ENCODE data around the gene EFCAB12.

The EFCAB12 gene

GRCh38 chr3:129428376-129429079 is at the start of gene EFCAB12:
TSS of gene EFCAB12 (minus strand) at chr3:129428636. CDS start at chr3:129428488, 148 bp downstream.
- DNase-seq (ENCODE audit: low read depth in 2 of 3, low spot score in 2 of 3): peak; percentile 58 to 76 (median 62)

DNA sequence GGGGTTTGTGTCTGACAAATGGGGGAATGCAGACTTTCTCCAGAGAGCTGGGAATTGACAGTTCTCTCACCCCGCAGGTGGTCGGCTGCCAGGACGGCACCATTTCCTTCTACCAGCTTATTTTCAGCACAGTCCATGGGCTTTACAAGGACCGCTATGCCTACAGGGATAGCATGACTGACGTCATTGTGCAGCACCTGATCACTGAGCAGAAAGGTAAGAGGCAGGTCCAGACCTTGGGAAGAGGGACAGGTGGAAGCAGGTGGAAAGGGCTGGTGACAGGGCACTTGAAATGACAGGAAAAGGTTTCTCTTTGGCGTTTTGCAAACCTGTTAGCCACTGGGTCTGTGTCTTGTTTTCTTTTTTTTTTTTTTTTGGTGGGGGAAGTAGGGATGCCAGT is 48.1 kb upstream of the EFCAB12 start:
- no peak for DNase-seq (ENCODE audit: low read depth in 2 of 3, low spot score in 2 of 3)

- DNase-seq (ENCODE audit: low read depth in 2 of 3, low spot score in 2 of 3): no peak
Measured at GRCh38 chr3:129475863-129476262, 47.4 kb upstream of the EFCAB12 start.

GRCh38 chr3:129474984-129475804 is 46.8 kb upstream of the EFCAB12 start:
- no peak for DNase-seq (ENCODE audit: low read depth in 2 of 3, low spot score in 2 of 3)

- DNase-seq (ENCODE audit: low read depth in 2 of 3, low spot score in 2 of 3): no peak
Measured at GRCh38 chr3:129473769-129474152, 45.3 kb upstream of the EFCAB12 start.

DNA sequence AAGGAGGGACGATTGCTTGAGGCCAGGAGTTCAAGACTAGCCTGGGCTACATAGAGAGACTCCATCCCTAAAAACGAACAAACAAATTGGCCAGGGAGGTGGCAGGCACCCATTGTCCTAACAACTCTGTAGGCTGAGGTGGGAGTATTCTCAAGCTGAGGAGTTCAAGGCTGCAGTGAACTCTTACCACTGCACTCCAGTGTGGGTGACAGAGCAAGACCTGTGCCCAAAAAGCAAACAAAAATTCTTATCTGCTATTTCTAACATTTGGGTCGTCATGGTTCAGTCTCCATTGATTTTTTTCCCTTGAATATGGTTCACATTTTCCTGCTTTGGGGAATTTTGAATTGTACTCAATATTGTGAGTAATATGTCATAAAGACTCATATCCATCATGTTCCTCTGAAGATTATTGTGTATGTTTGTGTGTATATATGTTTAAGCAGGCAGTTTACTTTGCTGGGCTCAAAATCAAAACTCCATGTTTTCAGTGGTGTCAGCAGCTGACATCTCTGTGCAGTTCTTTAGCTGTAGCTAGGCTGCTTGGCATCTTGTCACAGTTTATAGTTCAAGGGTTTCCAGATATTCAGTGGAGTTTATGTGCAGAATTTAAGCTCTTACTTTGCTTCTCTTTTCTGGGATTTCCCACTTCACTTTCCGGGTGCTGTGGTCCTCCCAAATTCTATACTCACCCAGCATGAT is 44.8 kb upstream of the EFCAB12 start:
- DNase-seq (ENCODE audit: low read depth in 2 of 3, low spot score in 2 of 3): no peak

GRCh38 chr3:129470861-129471260 is 42.4 kb upstream of the EFCAB12 start:
- no peak for DNase-seq (ENCODE audit: low read depth in 2 of 3, low spot score in 2 of 3)

- DNase-seq (ENCODE audit: low read depth in 2 of 3, low spot score in 2 of 3): no peak
Measured at GRCh38 chr3:129469026-129469425, 40.6 kb upstream of the EFCAB12 start.

- no peak for DNase-seq (ENCODE audit: low read depth in 2 of 3, low spot score in 2 of 3)
Measured at GRCh38 chr3:129467932-129468331, 39.5 kb upstream of the EFCAB12 start.

DNA sequence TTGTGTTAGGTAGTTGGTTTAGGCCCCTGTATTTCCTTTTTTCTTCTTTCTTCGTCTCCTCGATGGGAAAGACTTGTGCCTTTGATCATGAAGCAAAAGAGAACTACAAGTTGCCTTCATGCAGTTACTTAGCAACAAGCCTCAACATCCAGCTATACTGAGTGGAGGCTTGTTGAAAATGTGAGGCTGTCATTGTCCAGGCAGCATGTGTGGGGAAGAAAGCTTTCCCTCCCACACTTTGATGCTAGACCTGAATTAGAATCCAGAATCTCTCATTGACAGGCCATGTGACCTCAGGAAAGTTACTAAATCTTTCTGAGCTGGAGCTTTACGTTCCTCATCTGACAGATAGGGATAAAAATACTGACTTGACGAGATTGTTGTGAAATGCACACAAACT is 35.3 kb upstream of the EFCAB12 start:
- no peak for DNase-seq (ENCODE audit: low read depth in 2 of 3, low spot score in 2 of 3)

DNA sequence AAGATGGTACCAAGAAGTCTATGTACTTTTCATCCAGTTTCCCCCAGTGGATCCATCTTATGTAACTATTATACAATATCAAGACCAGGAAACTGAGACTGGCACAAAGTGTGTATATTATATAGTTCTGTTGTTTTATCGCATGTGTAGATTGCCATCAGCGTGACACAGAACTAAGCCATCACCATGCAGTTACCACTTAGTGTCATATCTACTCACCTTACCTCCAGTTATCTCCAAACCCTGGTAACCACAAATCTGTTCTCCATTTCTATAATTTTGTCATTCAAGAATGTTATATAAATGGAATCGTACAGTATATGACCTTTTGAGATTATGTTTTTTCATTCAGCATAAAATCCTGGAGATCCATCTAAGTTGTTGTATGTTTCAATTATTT is 34.7 kb upstream of the EFCAB12 start:
- no peak for DNase-seq (ENCODE audit: low read depth in 2 of 3, low spot score in 2 of 3)

DNA sequence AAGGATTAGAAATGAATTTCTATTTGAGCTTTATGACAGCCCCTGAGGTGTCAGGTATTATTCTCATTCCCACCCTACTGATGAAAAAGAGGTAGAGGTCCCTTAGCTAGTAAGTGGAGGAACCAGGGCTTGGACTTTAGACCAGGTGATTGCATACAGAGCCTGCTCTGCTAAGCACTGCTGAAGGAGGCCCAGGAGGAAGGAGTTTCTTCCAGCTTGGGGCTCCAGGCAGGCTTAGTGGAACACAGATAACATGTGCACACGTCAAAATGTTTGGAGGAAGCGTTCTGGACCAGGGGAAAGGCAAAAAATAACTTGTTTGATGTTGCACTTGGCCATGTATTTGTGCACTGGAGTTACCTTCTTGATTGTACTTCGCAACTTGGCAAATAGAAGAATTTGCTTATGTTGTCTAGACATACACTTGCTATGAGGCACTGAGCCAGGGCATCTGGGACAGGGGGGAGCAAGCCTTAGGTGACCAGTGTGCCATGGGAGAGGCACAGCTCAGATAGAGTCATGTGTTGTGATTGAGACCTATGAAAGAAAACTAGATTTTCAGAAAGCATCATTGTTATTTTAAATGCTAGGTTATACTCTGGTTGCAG is 34.0 kb upstream of the EFCAB12 start:
- no peak for DNase-seq (ENCODE audit: low read depth in 2 of 3, low spot score in 2 of 3)

- no peak for DNase-seq (ENCODE audit: low read depth in 2 of 3, low spot score in 2 of 3)
Measured at GRCh38 chr3:129461461-129462146, 33.2 kb upstream of the EFCAB12 start.

DNA sequence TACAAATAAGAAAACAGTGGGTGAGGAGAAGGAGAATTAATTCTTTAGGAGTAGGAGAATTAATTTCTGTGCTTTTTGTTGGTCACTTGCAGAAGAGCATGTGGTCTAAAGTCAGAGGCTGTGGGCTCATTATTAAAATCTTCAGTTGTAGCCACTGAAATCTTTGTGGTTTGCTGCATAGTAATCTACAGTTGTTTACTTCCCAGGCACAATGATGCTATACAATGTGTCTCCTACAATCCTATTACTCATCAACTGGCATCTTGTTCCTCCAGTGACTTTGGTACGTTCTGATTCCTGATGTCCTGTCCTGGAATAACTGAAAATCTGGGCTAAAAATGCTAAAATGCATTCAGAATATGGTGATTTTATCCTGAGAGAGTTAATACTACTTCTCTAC is 32.6 kb upstream of the EFCAB12 start:
- DNase-seq (ENCODE audit: low read depth in 2 of 3, low spot score in 2 of 3): no peak

DNA sequence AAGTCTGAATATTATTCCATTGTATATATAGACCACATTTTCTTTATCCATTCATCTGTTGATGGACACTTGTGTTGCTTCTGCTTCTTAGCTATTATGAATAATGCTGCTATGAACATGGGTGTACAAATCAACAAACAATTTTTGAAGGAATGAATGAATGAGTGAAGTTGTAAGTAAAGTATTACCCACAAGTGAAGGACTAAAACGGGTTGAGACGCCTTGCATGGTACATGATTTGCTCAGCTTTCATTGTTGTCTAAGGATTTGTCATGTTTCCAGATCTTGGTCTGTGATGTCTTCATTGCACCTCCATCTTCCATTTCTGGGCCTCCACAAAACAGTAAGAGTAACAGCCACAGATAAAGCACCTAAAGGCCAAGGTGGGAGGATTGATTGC is 32.1 kb upstream of the EFCAB12 start:
- DNase-seq (ENCODE audit: low read depth in 2 of 3, low spot score in 2 of 3): no peak

- DNase-seq (ENCODE audit: low read depth in 2 of 3, low spot score in 2 of 3): no peak
Measured at GRCh38 chr3:129460155-129460554, 31.7 kb upstream of the EFCAB12 start.

DNA sequence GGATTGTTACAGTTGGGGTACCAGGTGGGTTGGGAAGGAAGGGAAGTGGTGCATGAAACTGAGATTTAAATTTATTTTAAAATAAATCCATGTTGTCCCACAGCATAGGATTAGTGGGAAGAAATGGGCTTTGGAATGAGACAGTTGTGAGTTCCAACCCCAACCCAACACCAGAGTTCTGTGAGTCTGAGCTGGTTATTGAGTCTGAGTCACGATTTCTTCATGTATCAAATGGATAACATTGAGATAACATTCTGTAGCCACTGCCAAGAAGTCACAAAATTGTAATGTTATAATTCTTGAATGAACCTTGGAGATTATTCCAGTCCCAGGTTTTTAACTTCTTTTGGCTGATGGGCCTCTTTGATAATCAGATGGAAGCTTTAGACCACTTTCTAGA is 25.3 kb upstream of the EFCAB12 start:
- DNase-seq (ENCODE audit: low read depth in 2 of 3, low spot score in 2 of 3): no peak

GRCh38 chr3:129449279-129450115 is 21.1 kb upstream of the EFCAB12 start:
- DNase-seq (ENCODE audit: low read depth in 2 of 3, low spot score in 2 of 3): no peak

GRCh38 chr3:129448186-129448895 is 19.9 kb upstream of the EFCAB12 start:
- no peak for DNase-seq (ENCODE audit: low read depth in 2 of 3, low spot score in 2 of 3)
